HG03521 (cell line): ENCODE data around the gene RTN1.
"Not testable (repeated sequence)": the region's sequence is repeated elsewhere in the genome, so short reads cannot be mapped to it uniquely, and the experiment has no call there.

ENCODE experiments used
- ATAC-seq: cut with Tn5 transposase; IDR thresholded peaks from one replicate; pipeline ENCODE4 v1.9.1; 2021; ENCODE audit warnings: mild to moderate bottlenecking, moderate library complexity; ENCODE audit not compliant: unreplicated experiment

The RTN1 gene

DNA sequence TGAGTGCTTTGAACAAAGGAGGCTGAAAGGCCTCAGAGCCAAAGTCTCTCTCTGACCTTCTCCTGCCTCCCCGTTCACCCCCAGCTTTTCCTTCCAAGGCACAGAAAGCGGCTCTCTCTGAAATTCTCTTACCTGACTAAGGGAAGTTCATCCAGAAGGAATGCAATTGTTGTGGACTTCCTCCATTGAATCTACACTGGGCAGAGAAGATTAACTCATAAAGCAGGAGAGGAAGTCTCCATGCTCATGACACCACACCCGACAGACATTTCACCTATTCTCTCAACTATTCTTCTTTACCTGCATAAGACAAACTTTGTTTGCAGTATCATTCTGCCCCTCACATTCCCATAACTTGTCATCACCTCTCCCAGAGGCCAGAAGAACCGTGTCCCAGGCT, 164.7 kb downstream of the RTN1 start:
- ATAC-seq, result no peak

DNA sequence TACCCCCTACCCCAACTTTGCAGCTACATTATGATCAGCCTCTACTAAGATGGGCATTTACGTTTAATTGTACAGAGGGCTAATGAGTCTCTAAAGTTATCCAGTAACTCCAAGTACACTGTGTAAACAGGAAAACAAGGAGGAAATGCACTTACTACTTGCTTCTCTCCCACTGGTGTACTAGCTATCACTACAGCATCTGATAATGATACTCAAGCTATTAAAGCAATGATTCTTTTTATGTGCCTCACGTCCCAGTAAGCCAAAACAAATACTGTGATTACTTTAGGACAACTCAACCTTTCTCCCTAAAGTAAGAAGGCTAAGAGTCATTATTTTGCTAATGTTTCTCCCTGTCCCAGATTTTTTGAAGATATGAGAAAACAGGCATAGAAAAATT, 165.3 kb downstream of the RTN1 start:
- no peak for ATAC-seq

DNA sequence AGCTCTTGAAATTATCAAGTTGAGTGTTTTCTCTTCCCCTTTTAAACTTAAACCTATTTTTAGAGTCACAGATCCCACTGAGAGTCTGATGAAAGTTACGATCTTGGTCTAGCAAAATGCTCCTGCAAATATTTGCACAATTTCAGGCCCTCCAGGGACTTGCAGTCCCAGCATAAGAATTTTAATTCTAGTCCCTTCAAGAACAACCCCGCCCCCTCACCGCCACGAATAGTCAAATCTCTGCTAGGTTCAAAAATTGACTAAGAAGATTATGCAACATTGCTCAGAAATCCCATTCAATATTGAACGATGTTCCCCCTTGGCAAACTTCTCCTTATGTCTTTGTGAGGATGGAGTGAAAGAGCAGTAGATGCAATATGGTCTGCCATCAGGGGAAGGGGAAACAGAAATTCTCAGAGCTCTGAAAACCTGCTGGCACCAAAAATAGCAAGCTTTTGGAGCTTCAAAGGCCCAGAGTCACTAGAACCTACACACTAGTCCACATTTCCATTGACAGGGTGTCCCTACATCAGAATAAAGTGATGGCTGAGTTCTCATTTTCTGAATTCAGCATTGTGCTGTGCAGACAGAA, 166.4 kb downstream of the RTN1 start:
- no peak for ATAC-seq

DNA sequence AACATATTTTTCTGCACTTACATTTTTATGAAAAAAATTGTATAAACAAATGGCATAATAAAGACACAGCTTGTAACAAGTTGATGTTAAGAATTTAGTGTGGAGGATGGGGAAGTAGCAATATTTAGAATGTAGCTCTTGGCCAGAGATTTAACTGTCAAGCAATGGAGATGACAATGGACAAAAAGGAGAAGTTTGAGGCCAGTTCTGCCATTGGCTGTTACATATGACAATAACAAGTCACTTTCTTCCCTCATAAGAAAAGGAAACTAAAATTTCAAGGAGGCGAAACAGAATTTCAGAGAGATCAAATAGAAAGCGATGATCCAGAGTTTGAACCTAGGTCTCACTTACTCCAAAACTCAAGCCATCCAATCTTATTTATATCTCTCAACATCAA, 171.1 kb downstream of the RTN1 start:
- ATAC-seq, result no peak

DNA sequence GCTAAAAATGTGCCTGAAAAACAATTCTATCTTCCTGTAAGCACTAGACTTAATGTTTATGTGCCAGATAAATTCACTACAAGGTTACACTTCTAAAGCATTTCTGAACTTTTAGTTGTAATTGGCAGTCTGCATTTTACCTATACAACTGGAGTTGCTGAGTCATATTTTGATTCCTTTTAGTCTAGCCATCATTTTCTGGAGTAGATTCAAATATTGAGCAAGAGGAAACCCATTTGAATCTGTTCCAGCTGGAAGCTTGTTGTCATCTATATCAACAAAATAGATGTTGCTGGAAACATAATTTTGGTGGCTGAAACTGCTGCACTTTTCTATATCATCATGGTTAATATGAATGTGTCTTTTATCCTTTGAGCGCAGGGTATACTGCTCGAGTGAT, 171.8 kb downstream of the RTN1 start:
- ATAC-seq, result no peak

DNA sequence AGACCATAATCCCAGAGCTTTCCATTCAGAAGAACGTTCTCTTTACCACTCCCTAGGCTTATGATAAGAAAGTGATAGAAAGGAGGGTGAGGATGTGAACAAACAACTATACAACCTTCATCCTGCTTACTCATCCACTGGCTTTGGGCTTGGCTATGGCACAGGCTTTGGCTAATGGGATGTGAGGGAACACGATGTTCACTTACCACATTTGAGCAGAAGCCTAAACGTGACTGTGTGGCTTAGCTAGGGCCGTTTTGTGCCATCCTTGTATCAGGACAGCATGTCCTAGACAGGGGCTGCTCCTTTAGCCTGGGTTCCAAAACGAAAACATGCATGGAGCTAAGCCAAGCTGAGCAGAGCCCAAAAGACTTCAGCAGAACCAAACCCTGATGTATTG, 175.4 kb downstream of the RTN1 start:
- no peak for ATAC-seq

DNA sequence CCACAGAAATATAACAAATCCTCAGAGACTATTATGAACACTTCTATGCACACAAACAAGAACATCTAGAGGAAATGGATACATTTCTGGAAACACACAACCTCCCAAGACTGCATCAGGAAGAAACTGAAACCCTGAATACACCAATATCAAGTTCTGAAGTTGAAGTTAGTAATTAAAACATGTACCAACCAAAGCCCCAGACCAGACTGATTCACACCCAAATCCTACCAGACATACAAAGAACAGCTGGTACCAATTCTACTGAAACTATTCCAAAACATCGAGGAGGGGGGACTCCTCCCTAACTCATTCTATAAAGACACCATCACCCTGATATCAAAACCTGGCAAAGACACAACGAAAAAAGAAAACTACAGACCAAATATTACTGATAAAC, 179.3 kb downstream of the RTN1 start:
- ATAC-seq, result no peak

DNA sequence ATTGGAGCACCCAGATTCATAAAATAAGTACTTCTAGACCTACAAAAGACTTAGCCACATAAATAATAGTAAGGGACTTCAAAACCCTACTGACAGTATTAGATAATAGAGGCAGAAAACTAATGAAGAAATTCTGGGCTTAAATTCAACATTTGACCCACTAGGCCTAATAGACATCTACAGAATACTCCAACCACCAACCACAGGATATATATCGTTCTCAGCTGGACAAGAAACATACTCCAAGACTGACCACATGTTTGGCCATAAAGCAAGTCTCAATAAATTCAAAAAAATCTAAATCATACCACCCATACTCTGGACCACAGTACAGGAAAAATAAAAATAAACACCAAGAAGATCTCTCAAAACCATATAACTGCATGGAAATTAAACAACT, 180.2 kb downstream of the RTN1 start:
- ATAC-seq, result no peak

DNA sequence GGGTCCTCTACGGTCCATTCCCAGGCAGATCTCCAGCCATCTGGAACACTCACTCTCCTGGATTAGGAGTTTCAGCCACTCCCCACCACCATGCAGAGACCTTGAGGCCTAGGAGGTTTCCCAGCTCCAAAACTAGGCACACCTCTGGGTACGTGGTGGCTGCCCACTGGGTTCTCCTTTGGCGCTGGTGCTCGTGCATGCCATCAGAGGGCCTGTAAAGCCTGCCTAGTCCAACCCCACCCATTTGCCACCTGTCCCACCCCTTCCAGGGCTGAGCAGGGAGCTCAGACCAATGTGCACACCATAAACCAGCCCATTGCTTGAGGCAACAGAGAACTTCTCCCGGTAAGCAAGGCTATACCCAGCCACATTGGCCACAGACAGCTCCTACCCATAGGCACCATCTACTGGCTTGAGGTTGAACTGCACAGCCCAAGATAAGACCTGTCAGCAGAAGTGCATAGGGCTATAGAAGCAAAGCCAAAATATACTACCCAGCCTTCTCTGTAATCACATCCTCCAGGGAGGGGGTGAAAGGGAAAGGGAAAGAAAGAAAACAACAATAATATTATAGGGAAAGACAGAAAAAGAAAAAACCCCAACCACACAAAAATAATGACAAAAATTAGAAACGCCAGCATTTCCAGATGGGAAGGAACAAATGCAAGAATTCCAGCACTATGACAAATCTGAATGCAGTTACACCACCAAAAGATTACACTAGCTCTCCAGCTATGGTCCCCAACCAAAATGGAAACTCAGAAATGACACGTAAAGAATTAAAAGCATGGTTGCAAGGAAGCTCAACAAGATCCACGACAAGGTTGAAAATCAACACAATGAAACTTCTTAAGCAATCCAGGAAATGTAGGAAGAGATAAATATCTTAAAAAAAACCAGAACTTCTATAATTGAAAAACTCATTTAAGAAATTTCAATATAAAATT, 182.1 kb downstream of the RTN1 start:
- peak; percentile 92 for ATAC-seq

DNA sequence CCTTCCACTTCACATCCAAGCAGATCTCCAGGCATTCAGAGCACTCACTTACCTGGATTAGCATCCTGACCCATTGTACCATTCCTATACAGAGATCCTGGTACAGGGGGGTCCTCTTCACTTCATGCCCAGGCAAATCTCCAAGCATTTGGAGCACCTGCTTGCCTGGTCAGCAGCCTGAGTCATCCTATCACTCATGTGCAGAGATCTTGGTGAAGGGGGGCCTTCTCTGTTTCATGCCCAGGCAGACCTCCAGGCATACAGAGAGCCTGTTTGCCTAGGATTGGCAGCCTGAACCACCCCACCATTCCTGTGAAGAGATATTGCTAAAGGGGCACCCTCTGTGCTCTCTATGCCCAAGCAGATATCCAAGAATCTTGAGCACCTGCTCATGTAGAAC, 182.9 kb downstream of the RTN1 start:
- no peak for ATAC-seq

DNA sequence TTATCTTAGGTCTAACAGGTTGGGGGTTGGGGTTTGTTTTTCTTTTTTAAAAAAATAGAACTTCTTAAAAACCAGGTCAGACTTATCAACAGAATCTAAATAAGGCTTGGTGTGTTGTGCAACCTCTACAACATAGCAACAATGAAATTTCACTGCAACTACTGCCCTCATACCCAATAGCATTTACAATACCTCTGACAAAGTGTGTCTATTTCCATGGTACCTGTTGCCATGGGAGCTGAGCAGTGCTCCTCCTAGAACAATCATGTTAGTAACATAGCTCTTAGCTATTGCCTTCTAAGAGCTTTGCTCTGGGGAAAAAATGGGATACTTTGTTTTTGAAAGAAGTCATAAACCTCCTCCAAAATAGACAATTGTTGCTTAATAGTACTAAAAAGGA, 190.7 kb downstream of the RTN1 start:
- no peak for ATAC-seq

DNA sequence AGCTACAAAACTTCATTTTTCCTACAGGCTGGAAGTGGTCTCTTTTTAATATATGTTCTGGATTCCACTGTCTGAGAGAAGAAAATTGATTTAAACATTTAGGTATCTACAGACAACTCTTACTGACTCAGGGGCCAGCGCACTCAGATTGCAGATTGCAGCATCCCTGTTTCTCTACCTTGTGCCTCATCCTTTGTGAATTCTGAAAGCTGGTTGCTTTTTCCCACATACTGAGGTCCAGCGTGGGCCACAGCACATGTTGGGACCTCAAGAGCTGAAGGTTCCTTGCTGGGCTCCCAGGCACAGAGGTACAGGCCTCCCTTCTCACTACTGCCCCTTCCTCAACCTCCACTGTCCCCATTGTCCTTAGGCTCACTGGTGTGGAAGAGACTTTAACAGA, 192.2 kb downstream of the RTN1 start:
- ATAC-seq, result no peak

DNA sequence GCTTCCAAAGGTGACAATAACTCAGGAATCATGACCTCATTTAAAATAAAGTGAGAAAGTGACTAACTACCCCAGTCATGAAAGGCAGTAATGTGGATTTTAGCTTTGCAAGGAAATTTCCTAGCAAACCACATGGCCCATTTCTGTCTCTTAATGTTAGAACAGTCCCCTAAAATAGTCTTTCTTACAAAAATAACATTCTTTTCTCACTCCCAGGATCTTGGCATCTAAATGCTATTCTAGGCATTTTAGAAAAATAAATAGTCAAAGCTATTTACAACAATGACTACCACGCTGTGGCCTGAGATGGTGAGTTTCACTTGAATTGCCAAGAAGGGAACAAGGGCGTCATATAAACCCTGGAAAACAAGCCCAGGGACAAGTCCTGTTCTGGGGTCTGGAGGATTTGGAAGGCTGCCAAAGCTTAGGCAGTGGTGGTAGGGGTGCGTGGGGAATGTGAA, 192.8 kb downstream of the RTN1 start:
- ATAC-seq, result no peak

DNA sequence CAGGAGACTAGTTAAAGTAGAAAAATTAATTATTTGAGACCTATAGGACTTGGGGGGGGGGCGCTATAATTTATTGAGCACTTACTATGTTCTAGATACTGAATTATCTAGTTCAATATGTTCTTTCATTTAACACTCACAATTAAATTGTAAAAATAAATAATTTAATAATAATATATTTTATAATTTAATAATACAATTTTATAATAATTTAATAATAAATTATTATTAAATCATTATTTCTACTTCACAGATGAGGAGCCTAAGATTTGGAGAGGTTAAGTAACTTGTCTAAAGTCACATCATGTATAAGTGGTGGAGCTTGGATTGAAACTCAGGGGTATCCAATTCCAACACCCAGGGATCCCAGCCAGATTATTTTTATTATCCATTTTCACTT, 195.2 kb downstream of the RTN1 start:
- ATAC-seq, result no peak

DNA sequence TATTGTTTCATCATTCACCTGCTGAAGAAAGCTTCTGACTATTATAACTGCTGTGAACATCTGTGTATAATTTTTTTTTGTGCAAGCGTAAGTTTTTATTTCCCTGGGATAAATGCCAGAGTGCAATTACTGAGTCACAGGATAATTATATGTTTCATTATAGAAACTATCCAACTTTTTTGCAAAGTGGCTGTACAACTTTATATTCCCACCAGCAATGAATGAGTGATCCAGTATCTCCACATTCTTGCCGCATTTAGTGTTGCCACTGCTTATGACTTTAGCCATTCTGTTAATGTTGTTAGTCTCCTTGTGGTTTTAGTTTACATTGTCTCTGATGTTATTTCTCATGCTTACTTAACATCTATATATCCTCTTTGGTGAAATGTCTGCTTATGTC, 205.8 kb downstream of the RTN1 start:
- ATAC-seq, result no peak

DNA sequence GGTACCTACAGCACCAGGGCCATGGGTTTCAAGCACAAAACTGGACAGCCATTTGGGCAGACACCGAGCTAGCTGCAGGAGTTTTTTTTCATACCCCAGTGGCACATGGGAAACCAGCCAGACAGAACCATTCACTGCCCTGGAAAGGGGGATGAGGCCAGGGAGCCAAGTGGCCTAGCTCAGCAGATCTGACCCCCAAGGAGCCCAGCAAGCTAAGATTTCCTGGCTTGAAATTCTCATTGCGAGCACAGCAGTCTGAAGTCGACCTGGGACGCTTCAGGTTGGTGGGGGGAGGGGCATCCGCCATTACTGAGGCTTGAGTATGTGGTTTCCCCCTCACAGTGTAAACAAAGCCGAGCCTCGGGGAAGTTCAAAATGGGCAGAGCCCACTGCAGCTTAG, 212.8 kb downstream of the RTN1 start:
- no peak for ATAC-seq

DNA sequence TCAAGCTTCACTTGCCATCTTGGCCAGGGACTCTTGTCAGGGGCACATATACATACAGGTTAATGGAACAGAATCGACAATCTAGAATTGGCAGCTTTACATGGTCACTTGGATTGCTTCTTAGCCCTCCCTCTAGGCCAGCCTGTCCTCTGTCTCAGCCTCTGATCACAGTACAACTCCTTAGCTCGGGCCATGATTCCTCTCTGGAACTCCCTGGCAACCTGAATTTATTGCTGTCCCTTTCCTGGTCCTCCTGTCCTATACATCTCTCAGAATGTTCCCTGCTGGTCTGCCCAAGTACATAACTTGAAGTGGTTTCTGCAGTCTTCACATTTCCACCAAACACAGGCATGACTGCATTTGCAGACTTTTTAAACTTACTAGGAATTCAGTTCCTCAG, 214.1 kb downstream of the RTN1 start:
- ATAC-seq, result no peak

DNA sequence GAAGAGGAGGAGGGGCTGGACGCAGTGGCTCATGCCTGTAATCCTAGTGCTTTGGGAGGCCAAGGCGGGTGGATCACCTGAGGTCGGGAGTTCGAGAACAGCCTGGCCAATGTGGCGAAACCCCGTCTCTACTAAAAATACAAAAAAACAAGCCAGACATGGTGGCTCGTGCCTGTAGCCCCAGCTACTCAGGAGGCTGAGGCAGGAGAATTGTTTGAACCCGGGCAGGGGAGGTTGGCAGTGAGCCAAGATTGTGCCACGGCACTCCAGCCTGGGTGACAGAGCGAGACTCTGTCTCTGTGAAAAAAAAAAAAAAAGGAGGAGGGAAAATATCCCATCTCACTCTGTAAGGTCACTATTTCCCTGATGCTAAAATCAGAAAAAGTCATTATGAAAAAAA, 216.4 kb downstream of the RTN1 start:
- ATAC-seq, result not testable (repeated sequence)

DNA sequence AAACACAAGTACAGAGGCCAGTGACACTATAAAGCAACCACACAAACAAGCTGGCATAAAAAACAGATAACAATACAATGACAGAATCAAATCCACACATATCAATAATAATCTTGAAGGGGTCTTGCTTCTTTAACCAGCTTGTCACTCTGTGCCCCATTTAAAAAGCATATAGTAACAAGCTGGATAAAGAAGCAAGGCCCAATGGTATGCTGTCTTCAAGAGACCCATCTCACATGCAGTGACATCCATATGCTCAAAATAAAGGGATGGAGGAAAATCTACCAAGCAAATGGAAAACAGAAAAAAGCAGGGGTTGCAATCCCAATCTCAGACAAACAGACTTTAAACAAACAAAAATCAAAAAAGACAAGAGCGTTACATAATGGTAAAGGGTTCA, 223.7 kb downstream of the RTN1 start:
- ATAC-seq, result not testable (repeated sequence)

DNA sequence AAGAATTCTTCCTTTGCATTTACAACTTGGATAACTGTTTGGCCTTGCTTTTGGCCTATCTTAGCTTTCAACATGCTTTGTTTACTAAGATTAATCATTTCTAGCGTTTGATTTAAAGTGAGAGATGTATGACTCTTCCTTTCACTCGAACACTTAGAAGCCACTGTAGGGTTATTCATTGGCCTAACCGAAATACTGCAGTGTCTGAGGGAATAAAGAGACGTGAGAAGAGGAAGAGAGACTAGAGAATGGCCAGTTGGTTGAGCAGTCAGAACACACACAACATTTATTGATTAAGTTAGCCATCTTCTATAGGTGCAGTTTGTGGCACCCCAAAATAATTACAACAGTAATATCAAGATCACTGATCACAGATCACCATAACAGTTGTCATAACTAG, 231.7 kb downstream of the RTN1 start:
- no peak for ATAC-seq

DNA sequence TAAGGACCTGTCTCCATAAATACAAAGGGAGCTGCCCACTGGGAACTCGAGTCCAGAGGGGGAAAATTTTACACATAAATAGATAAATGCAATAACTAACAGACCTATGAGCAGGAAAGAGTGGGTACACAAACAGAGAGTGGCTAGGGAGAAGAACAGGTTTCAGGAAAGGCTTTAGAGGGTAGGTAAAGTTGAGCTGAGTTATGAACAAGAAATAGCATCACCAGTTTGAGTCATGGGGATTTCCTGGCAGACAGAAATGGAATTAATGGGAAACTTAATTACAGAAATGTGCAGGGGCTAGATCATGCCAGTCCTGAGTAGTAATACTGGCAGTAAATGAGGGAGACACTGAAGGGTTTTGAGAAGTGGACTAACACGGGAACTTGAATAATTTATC, 236.0 kb downstream of the RTN1 start:
- no peak for ATAC-seq

DNA sequence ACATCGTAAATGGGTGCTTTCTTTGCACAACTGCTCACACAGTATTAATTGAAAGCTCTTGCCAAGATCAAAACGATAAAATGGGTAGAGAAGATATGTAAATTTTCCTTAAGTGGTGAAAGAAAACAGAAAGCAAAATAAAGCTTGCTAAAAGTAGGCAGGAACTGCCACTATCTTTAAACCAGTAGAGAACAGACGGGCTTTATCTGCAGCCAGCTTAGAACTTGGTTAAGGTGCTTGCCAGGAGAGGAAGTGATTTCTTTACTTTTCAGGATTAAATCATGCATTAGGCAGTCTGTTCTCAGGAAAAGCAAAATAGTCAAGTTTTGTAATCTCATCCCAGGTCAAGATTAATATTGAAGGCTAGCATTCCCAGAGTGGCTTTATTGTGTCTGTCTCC, 237.1 kb downstream of the RTN1 start:
- no peak for ATAC-seq
